Mucosa of descending colon (tissue), 3 donors: ENCODE measurements around the gene CARD14. TPM values are rescaled to one million over a fixed set of nuclear protein-coding genes. Genes with fewer than 3 reads are reported as not detected.

ENCODE experiments used
- ATAC-seq: fragments of 200-7000 bp; cut with Tn5 transposase; one replicate; pipeline ENCODE4 v1.9.1; 2020; ENCODE audit warnings: mild to moderate bottlenecking, moderate library complexity
- DNase-seq, 3 donors: peaks; one replicate each; pipeline ENCODE4 v3.0.0-alpha.2; 2020
- H3K36me3 ChIP-seq: fragments of 200-600 bp; one replicate; pipeline ENCODE4 v1.8.0; 2021; ENCODE audit warnings: low read depth, mild to moderate bottlenecking
- H3K4me1 ChIP-seq: fragments of 200-600 bp; one replicate; pipeline ENCODE4 v1.8.0; 2021; ENCODE audit warnings: low read depth, mild to moderate bottlenecking
- H3K4me3 ChIP-seq: fragments of 200-600 bp; one replicate; pipeline ENCODE4 v1.8.0; 2021; ENCODE audit warnings: mild to moderate bottlenecking
- H3K9me3 ChIP-seq: fragments of 200-600 bp; one replicate; pipeline ENCODE4 v1.8.0; 2021; ENCODE audit warnings: mild to moderate bottlenecking
- intact Hi-C, 2 donors: fragments of 100-400 bp; cut with DNase I in 1 of 2; cut with micrococcal nuclease in 1 of 2; formaldehyde crosslinking; loops; one replicate each; pipeline versions ENCODE4 v1.11.0 to v1.11.1; 2022; cut with DNase I, micrococcal nuclease
- total RNA-seq, 3 donors: library from RNA; stranded (reverse); fragmentation: NEBNext Ultra II Directional in 2 of 3; extraction: Animal tissue kit (Norgen Biotek cat#: 25700) in 2 of 3; gene quantifications; one replicate each; pipeline versions ENCODE4 v1.2.1 to v1.2.4, GENCODE V29; 2021 to 2023
- TF ChIP-seq, protein P1 (sequence below): fragments of 200-600 bp; IDR thresholded peaks from one replicate; pipeline ENCODE4 v1.8.0; 2022; ENCODE audit warnings: antibody characterized with exemption, mild to moderate bottlenecking
- donor health status: DM: no; HTN: no; CAD: no; lungs with moderate emphysema.
- donor health status: DM: no; HTN: no; CAD: no.
- donor health status: DM: no; HTN: yes; CAD: no.

Gene CARD14
- total RNA-seq, 3 donors from 2014 or later = 0.38 to 2.4 (median 1.4) TPM

DNA sequence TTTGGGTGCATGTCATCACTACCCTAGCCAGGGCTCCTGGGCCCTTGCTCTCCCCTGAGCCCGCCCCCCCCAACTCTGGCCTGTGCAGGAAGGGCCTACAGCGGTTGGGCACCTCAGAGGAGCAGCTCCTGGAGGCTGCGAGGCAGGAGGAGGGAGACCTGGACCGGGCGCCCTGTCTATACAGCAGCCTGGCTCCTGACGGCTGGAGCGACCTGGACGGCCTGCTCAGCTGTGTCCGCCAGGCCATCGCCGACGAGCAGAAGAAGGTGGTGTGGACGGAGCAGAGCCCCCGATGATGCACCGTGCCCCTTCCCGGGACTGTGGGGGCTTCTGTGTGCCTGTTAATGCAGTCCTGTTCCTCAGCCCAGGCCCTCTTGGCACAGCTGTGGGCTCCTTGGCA, 38.2 kb downstream of the CARD14 start:
- Histone ChIP-seq H3K36me3 (peaks cover 4% of the 10 kb centered on the region), H3K4me3 (no peak overlapping the region), H3K9me3 (no peaks in the 10 kb centered on the region), H3K4me1 (no peaks in the 10 kb centered on the region)
- no peak for DNase-seq
- TF ChIP-seq, protein P1, sequence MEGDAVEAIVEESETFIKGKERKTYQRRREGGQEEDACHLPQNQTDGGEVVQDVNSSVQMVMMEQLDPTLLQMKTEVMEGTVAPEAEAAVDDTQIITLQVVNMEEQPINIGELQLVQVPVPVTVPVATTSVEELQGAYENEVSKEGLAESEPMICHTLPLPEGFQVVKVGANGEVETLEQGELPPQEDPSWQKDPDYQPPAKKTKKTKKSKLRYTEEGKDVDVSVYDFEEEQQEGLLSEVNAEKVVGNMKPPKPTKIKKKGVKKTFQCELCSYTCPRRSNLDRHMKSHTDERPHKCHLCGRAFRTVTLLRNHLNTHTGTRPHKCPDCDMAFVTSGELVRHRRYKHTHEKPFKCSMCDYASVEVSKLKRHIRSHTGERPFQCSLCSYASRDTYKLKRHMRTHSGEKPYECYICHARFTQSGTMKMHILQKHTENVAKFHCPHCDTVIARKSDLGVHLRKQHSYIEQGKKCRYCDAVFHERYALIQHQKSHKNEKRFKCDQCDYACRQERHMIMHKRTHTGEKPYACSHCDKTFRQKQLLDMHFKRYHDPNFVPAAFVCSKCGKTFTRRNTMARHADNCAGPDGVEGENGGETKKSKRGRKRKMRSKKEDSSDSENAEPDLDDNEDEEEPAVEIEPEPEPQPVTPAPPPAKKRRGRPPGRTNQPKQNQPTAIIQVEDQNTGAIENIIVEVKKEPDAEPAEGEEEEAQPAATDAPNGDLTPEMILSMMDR = no peak
- intact Hi-C loops = no loop called here
- no peak for ATAC-seq

- H3K4me1 ChIP-seq = no peaks in the 10 kb centered on the region
- H3K36me3 ChIP-seq = peaks cover 4% of the 10 kb centered on the region
- no peaks in the 10 kb centered on the region for H3K9me3 ChIP-seq
- TF ChIP-seq, protein P1 = no peak
- intact Hi-C loops = no loop called here
- ATAC-seq (no peak), DNase-seq (no peak)
- no peak overlapping the region for H3K4me3 ChIP-seq
These were observed 39.9 kb downstream of the CARD14 start for GRCh38 chr17:80209765-80210164.

DNA sequence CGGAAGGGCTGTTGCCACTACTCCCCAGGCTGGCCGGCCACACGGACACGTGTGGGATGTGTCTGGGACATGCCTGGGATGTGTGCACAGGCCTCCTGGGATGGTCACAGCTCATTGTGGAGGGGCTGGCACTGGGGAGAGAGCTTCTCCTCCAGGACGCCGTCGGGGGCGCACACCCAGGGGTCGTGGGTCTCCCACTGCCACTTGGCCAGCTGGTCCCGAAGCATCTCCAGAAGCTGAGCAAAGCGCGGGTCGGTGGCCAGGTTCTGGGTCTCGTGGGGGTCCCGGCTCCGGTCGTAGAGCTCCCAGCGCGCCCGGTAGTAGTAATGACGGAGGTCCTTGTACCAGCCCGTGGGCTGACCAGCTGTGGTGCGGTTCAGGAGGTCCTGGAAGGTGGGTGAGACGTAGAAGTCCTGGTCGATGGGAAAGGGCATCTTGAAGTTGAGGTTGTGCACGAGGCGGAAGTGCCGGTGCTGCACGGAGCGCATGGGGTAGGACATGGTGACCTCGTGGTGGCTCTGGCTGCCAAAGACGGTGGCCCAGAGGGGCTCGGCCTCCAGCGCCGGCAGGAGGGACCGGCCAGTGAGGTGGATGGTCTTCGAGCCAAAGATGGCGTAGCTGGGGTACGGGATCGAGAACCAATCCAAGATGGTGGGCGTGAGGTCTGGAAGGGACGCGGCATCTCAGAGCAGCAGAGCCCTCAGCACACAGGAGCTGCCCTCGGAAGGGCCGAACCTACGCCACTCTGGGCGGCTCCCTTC, 40.7 kb downstream of the CARD14 start:
- DNase-seq (no peak), ATAC-seq (no peak)
- TF ChIP-seq, protein P1 = no peak
- peaks cover 4% of the 10 kb centered on the region for H3K36me3 ChIP-seq
- no peak overlapping the region for H3K4me3 ChIP-seq
- intact Hi-C loops = no loop called here
- H3K9me3 ChIP-seq = no peaks in the 10 kb centered on the region
- no peaks in the 10 kb centered on the region for H3K4me1 ChIP-seq

GRCh38 chr17:80212109-80212508, 42.3 kb downstream of the CARD14 start:
- intact Hi-C loops = no loop called here
- ATAC-seq = no peak

DNA sequence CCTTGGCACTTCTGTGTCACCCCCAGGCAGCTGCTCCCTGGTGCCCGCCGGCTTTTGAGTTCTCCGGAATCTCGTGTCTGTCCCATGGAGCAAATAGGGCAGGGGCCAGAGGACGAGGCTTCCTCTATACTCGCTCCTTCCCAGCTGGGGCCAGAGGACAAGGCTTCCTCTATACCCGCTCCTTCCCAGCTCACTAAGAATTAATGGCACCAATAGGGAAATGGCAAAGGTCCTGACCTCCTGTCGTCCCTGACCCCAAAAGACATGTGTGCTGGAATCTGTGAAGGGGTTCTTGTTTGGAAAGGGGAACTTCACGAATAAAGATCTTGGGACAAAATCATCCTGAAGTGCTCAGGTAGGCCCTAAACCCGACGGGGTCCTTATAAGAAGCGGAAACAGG, 42.7 kb downstream of the CARD14 start:
- intact Hi-C loops = no loop called here
- no peak overlapping the region for H3K4me3 ChIP-seq
- no peaks in the 10 kb centered on the region for H3K4me1 ChIP-seq
- H3K36me3 ChIP-seq = peaks cover 4% of the 10 kb centered on the region
- TF ChIP-seq, protein P1 = no peak
- H3K9me3 ChIP-seq = no peaks in the 10 kb centered on the region
- peak in 1 of 3 donors; percentile 32 for DNase-seq
- ATAC-seq = no peak

More at GRCh38 chr17:80212109-80212508, 42.3 kb downstream of the CARD14 start:
- TF ChIP-seq, protein P1 = no peak
- Histone ChIP-seq H3K9me3 (no peaks in the 10 kb centered on the region), H3K36me3 (peaks cover 4% of the 10 kb centered on the region), H3K4me1 (no peaks in the 10 kb centered on the region), H3K4me3 (no peak overlapping the region)
- no peak for DNase-seq
